ENCODE measurements around the gene OR5H2.

DNA sequence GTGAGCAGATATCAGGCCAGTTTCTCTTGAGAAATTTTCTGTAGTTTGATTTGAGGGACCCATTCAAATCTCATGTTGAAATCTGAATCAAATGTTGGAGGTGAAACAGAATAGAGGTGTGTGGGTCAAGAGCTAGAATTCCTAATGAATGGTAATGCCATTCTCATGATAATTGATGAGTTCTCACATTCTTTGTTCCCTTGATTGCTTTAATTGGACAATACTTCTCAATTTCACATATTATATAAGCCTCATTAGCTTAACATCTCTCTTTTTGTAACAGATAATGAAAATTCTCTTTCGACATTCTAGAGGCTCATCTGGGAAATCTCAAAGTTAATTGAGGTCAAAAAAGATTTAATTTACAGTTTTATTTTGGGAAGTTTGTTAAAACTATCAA lies 40.1 kb upstream of the OR5H2 start:
- TF ChIP-seq, protein P1, sequence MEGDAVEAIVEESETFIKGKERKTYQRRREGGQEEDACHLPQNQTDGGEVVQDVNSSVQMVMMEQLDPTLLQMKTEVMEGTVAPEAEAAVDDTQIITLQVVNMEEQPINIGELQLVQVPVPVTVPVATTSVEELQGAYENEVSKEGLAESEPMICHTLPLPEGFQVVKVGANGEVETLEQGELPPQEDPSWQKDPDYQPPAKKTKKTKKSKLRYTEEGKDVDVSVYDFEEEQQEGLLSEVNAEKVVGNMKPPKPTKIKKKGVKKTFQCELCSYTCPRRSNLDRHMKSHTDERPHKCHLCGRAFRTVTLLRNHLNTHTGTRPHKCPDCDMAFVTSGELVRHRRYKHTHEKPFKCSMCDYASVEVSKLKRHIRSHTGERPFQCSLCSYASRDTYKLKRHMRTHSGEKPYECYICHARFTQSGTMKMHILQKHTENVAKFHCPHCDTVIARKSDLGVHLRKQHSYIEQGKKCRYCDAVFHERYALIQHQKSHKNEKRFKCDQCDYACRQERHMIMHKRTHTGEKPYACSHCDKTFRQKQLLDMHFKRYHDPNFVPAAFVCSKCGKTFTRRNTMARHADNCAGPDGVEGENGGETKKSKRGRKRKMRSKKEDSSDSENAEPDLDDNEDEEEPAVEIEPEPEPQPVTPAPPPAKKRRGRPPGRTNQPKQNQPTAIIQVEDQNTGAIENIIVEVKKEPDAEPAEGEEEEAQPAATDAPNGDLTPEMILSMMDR (optimal IDR thresholded peaks at IDR 0.05 in 1 of 3, IDR thresholded peaks at IDR 0.05 in 1 of 3, conservative IDR thresholded peaks at IDR 0.05 in 1 of 3; ENCODE audit: extremely low read depth in 1 of 3, insufficient read depth in 2 of 3, low read length in 3 of 3): no peak
- no peak for TF ChIP-seq EZH2 (IDR thresholded peaks at IDR 0.05; ENCODE audit: low read length)
